ENCODE data around the gene RBMS1.

- TF ChIP-seq EP300 (IDR thresholded peaks at IDR 0.05; ENCODE audit: low read depth in 2 of 2, low read length in 2 of 2) (no peak), EP300 (CRISPR knock-in tag; IDR thresholded peaks at IDR 0.05; ENCODE audit: borderline replicate concordance) (no peak), NCOA5 (CRISPR knock-in tag; IDR thresholded peaks at IDR 0.05) (no peak), ZBTB43 (CRISPR knock-in tag; conservative IDR thresholded peaks at IDR 0.05) (no peak), SAFB2 (CRISPR knock-in tag; IDR thresholded peaks at IDR 0.05; ENCODE audit: borderline replicate concordance, low read depth) (no peak), TFAP4 (IDR thresholded peaks at IDR 0.05; ENCODE audit: borderline replicate concordance, low read depth) (no peak), MXD1 (CRISPR knock-in tag; IDR thresholded peaks at IDR 0.05) (no peak), ARID2 (CRISPR knock-in tag; IDR thresholded peaks at IDR 0.05; ENCODE audit: borderline replicate concordance) (no peak)
Measured at GRCh38 chr2:160271171-160272086, 222.2 kb downstream of the RBMS1 start.

All from HepG2 (cell line).